NCI-H82 (cell line): ENCODE data around the gene MED26.

Experiments used
- DNase-seq: peaks from one replicate; lab custom pipeline; 2025; lab: John Stamatoyannopoulos, UW

The MED26 gene

GRCh38 chr19:16537111-16537510 lies 90.9 kb downstream of the MED26 start:
- no peak for DNase-seq

GRCh38 chr19:16536130-16536529 lies 91.9 kb downstream of the MED26 start:
- no peak for DNase-seq

- DNase-seq = no peak
These were observed 92.6 kb downstream of the MED26 start for GRCh38 chr19:16535381-16535780.

DNA sequence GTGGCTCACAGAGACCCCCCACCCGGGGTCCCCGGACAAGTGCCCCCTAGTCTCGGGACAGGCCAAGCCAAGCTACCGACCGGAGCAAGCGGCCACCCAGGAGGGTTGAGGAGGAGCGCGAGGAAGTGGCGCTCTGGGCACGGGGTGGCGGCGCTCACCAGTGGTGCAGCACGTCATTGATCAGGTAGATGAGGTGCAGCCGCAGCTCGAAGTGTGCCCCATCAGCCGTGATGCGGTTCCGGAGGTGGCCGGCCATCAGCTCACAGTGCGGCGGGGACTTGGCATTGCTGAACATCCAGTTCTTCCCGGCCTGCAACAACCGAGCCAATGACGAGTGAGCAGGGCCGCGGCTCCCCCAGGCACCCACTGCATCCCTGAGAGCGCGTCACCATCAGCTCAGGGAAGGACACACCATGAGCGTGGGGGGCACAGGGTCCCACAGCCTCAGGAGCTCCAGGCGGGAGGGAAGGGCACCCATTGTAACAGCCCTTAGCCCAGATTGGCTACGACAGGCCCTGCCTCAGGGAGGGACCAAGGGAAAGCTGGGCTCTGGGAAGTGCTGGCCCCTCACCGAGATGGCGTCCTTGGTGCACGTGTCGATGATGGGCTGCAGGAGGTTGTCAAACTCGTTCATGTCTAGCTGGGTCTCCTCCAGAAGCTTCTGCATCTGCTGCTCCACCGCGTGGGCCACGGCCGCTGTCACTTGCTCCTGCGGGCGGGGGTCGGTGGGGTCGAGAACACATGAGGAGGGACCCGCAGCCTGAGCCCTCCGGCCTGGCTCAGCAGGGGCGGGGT lies 95.4 kb downstream of the MED26 start:
- no peak for DNase-seq

GRCh38 chr19:16531380-16531669 lies 96.7 kb downstream of the MED26 start:
- DNase-seq = no peak

DNA sequence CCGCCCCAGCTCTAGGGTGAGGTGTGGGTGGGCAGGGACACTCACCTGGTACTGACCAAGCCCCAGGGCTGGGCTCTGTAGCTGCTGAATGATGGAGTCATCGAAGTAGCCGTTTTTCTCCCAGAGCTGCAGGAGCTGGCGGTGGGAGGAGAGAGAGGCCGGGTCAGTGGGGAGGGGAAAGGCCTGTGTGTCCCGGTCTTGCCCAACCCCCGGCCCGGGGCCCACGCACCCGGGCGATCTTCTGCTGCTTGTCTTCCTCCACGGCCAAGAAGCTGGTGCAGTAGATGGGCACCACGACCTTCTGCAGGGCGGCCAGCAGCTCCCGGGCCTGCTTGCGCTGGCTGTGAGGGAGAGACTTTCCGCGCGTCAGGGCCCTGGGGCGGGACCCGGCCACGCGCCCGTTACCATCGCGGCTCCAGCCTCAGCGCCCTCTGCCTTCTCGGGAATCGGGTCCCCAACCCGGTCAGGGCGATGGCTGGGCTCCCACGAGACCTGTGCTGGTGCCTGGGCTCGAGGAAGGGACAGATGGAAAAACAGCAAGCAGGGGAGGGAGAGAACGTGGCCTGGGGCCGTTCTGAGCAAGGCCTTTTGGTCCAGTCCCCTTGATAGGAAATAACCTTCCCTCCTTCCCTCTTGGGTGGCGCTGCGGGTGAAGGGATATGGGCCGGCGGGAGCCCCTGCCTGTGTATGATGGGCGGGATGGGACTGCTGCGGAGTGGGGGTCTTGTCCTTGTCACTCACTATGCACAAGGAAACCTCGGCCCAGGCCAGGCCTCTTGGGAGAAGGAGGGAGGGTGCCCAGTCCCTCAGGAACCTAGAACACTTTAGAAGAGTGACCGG lies 97.2 kb downstream of the MED26 start:
- no peak for DNase-seq

DNA sequence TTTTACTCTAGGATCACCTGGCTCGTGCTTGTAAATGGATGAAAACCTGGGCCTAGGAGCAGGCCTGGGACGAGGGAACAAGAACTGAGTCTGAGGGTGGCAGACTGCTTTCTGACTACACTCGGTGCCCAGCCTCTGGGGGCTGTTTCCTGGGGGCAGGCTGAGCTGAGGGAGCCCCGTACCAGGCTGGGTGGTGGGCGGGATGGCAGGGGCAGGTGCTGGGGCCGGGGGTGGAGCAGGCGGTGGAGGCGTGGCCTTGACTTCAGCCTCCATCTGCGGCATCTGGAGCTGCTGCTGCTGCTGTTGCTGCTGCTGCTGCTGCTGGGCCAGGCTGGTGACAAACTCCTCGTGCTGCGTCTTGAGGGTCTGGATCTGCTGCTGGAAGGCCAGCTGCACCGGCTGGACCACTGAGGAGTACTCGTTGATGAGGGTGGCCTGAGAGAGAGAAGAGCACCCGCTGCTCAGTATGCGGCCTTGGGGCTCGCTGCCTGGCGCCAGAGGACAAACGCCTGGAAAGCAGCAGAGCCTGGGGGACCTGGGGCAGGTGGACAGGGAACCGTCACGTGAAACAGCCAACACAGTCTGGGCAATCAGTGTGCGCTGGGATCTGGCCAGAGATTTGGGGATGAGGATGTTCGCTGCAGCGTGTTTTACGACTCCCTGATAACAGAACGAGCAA lies 98.4 kb downstream of the MED26 start:
- DNase-seq = no peak

DNA sequence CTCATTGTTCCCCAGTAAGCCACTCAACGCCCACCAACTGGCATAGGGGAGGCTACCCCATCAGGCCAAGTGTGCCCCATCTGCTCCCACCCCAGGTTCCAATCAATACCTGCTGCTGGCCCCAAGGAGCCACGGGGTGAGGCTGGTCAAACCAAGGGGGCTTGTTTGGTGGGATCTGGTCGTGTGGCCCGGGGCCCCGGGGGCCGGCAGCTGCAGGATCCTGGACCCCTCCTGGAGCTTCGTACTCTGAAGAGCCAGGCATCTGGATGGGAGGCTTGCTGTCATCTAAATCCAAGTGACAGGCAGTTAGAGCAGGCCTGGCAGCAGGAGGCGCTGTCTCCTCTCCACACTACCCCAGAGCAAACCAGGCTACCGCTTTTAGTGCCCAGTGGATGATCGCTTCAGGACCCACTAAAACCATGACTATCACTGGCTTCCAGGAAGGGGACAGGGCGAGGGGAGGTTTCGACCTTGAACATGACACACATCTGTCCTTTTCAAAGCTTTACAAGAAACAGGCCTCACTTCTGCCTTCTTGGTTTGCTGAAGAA lies 100.0 kb downstream of the MED26 start:
- peak; percentile 64 for DNase-seq

DNA sequence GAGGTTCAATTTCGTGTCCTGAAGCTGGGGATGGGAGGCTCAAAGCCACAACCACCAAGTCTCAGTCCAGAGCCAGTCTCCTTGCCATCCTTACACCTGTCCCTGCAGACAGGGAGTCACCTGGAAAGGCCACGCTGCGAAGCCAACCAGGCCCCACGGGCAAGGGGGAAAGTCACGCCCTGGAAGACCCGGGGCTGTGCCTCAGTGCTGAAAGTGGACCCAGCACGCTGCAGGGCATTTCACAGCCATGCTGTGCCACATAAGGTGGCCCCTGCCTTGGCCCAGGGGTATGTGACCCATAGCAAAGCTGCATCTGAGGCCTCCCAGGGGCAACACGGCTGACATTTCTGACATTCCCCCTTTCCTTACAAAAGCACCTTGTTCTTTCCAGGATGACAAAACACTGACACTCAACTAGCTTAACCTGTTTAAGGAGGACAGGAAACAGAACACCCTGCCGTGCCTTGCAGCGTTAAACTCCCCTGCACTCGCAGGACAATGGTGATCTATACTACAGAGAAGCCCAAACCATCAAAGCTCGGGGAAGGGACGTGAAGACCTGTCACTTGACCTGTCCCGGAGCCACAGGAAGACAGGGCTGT lies 100.6 kb downstream of the MED26 start:
- no peak for DNase-seq

GRCh38 chr19:16525751-16526481 lies 102.1 kb downstream of the MED26 start:
- DNase-seq = no peak

- no peak for DNase-seq
These were observed 102.8 kb downstream of the MED26 start for GRCh38 chr19:16524991-16525734.
